LNCaP clone FGC (cell line): ENCODE results near the gene FKBP8.

Experiments
- DNase-seq: peaks from one replicate; pipeline ENCODE4 v3.0.0-alpha.2; 2011; ENCODE audit warnings: low read depth
- H3K4me3 ChIP-seq: 2 replicates; pipeline ENCODE4 v1.5.1; 2011; ENCODE audit warnings: mild to moderate bottlenecking, low read depth, low read length, control low read depth
- CTCF ChIP-seq: IDR thresholded peaks from 2 replicates; pipeline ENCODE4 v1.5.1; 2012; ENCODE audit warnings: mild to moderate bottlenecking; ENCODE audit not compliant: control insufficient read depth, insufficient read depth; ENCODE audit errors: extremely low read depth

FKBP8 gene

GRCh38 chr19:18495204-18495911, 48.0 kb downstream of the FKBP8 start:
- TF ChIP-seq CTCF = no peak
- no peak for DNase-seq
- peak overlapping the region; percentile 42 for H3K4me3 ChIP-seq

GRCh38 chr19:18494267-18494607, 49.1 kb downstream of the FKBP8 start:
- no peak for TF ChIP-seq CTCF
- no peak for DNase-seq
- no peak overlapping the region for H3K4me3 ChIP-seq

- TF ChIP-seq CTCF = no peak
- DNase-seq = no peak
- no peak overlapping the region for H3K4me3 ChIP-seq
These were observed 49.7 kb downstream of the FKBP8 start for GRCh38 chr19:18493440-18494266.

- no peak for TF ChIP-seq CTCF
These were observed 51.1 kb downstream of the FKBP8 start for GRCh38 chr19:18491995-18492953.

GRCh38 chr19:18490728-18491127, 52.6 kb downstream of the FKBP8 start:
- no peak for TF ChIP-seq CTCF
- H3K4me3 ChIP-seq = no peak overlapping the region
- DNase-seq = no peak

More at GRCh38 chr19:18491995-18492953, 51.1 kb downstream of the FKBP8 start:
- H3K4me3 ChIP-seq = no peak overlapping the region
- no peak for DNase-seq

- DNase-seq = no peak
- H3K4me3 ChIP-seq = no peak overlapping the region
- no peak for TF ChIP-seq CTCF
These were observed 53.7 kb downstream of the FKBP8 start for GRCh38 chr19:18489627-18490184.
